A549 treated with AZD9567 at 1 μM for 4 hours (cell line): Measurements from ENCODE around the gene ZNF354C. TPM values are rescaled to one million over a fixed set of nuclear protein-coding genes. Genes with fewer than 3 reads are reported as not detected.

Experiments
- total RNA-seq: library from RNA; stranded (reverse); fragments of 200-300 nt; extraction: Qiagen RNA extraction; gene quantifications from 5 replicates; pipeline ENCODE4 v1.2.3, GENCODE V29; 2022; ENCODE audit not compliant: insufficient read depth

Gene ZNF354C
- total RNA-seq, result 0.49 to 0.86 TPM (median 0.70 TPM) in 5 replicates

DNA sequence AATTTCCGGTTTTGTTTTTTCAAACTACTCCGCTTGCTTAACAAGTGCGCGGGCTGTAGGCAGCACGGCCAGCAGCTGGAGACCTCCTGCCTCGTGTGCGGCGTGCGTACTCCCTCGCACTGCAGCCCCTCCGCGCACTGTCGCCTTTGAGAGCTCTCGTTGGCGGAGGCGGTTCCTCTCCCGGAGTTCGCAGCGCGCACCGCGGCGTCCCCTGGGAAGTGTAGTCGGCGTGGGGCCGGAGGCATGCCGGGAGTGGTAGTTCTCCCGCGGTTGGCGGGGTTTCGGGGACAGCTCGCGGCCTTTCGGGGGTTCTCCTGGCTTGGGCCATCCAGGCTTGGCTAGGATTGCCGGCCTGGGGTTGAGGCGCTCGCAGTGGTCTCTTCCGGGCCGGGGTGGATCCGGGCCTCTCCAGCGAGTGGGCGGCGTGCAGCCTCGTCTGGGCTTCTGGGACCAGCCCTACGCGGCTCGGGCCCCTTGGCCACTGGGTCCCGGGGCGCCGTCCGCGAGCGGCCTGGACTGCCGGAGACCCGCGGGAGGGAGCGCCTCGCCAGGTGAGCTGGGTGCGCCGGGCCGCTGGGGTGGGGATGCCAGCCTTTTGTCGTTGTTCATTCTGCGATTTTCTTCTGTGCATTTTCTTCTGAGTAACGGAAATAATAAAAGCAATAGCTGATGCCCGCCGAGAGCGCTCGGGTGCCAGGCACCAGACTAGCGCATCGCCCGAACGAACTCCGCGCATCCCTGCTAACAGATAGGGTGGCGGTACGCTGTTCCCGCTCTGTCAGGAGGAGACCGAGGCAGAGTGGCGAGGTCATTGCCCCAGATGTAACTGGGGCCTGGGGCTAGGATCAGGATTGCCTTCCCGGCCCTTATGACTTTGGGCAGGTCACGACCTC lies at the start of gene ZNF354C:
Gene ZNF354C, plus strand, starts transcription at position 258 of the 893 bp plus-strand sequence. CDS start 1,696 bp downstream, outside the sequence.

DNA sequence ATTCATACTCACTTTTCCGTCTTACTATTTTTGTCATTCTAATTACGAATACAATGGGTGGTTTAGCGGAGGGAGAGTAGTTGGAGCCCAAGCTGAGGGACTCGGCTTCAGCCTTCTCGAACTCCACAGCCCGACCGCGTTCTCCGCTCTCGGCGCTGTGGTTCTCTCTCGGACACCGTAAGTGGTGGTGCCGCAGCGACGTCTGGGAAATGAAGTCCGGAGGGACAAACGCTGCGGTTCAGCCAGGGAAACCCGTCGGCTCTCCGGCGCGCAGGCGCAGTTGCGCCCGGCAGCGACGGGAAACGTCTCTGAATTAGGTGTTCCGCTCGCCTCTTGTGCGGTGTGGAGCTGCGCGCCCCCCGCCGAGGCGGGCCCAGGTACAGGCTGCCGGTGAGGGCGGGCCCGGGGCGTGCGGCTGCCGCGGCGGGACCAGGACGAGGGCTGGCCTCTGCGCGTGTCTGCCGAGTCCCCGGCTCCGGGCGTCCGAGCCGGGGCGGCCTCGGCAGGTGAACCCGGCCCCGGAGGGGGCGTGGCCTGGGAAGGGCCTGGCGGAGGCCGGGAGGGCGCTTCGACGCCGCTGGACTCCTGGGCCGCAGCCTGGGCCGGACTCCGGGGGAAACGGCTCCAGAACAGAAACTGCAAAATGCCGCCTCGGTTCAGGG lies 36.5 kb upstream of the ZNF354C start, which contains the start of gene ZNF879:
Gene ZNF879, plus strand, starts transcription at position 277 of the 662 bp plus-strand sequence. CDS start 1,201 bp downstream, outside the sequence.

Other genes with a start within 250 kb of the ZNF354C start
- 3.5 to 6.8 TPM (median 5.1 TPM) in 5 replicates for gene ZNF354B, start 200.4 kb upstream of the ZNF354C start, total RNA-seq
- 0.03 TPM in 1 of 5 replicates, not detected in the others for gene ZFP2, start 164.5 kb upstream of the ZNF354C start, total RNA-seq
- gene ZNF454, start 119.2 kb upstream of the ZNF354C start, total RNA-seq, result not detected in 5 replicates
- not detected in 5 replicates for gene GRM6, start 65.1 kb upstream of the ZNF354C start, total RNA-seq
- gene ZNF879, start 36.6 kb upstream of the ZNF354C start, total RNA-seq, result 0.42 to 0.84 TPM (median 0.59 TPM) in 5 replicates